ENCODE data around the gene ZNF563. TPM values are rescaled to one million over a fixed set of nuclear protein-coding genes. Genes with fewer than 3 reads are reported as not detected.

The ZNF563 gene
- total RNA-seq, 1 experiment from 2014 or later: not detected

DNA sequence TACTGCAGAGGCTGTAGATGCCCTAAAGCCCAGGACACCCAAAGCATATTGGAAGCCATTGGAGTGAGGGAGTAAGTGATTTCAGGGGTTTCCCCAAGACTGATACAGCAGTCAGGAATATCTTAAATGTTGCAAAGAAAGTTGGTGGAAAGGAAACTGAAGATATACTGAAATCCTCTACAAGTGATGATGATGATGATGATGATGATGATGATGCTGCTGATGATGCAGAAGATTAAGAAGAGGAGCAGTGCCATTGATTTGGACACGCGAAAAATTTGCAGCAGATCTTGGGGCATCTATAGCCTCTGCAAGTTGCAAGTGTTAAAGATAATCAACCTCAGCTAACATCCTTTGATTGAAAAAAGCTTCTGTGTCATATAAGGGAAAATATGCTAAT lies 62.6 kb downstream of the ZNF563 start:
- POLR2A ChIA-PET: no interaction called here

More for the DNA sequence above, 62.6 kb downstream of the ZNF563 start:
- intact Hi-C loops (cut with micrococcal nuclease): no loop called here
- no peaks in the 10 kb centered on the region for H3K9me2 ChIP-seq (ENCODE audit: insufficient read depth)
- no peaks in the 10 kb centered on the region for H4K20me1 ChIP-seq (ENCODE audit: insufficient read depth)
- no peaks in the 10 kb centered on the region for H3K27me3 ChIP-seq (ENCODE audit: insufficient read depth, low read length)
- ATAC-seq (no peak), DNase-seq (ENCODE audit: low read depth, low spot score) (no peak)
- peaks cover 31 to 32% of the 10 kb centered on the region in 2 experiments; a peak in 3 of 4 replicates for H3K9me3 ChIP-seq (ENCODE audit: control insufficient read depth in 1 of 2, insufficient read depth in 1 of 2, low read depth in 1 of 2, low read length in 2 of 2)
- no TSS peak for BruUV-seq (replicated peaks)
- no peak overlapping the region for H2AFZ ChIP-seq (ENCODE audit: low read depth, low read length, poor library complexity, severe bottlenecking)
- no peaks in the 10 kb centered on the region for H3K4me1 ChIP-seq (ENCODE audit: control insufficient read depth in 1 of 2, insufficient read depth in 2 of 2, low read length in 2 of 2)
- H3K4me3 ChIP-seq (replicated peaks in 1 of 2; ENCODE audit: low read depth in 1 of 2, low read length in 2 of 2): no peak overlapping the region
- CTCF ChIA-PET: no interaction called here
- no peak overlapping the region for H3K4me2 ChIP-seq (ENCODE audit: low read length)
- H3K36me3 ChIP-seq (ENCODE audit: control insufficient read depth in 1 of 2, insufficient read depth in 2 of 2, low read length in 2 of 2): peaks cover 0 to 14% of the 10 kb centered on the region in 2 experiments; a peak in 1 of 4 replicates
- no peak for TF ChIP-seq RAD21 (IDR thresholded peaks at IDR 0.05; ENCODE audit: low read depth)
- no peak for TF ChIP-seq EZH2phosphoT487 (IDR thresholded peaks at IDR 0.05; ENCODE audit: borderline replicate concordance)
- no peak for TF ChIP-seq JUND (IDR thresholded peaks at IDR 0.05)
- TF ChIP-seq EGR1 (IDR thresholded peaks at IDR 0.05; ENCODE audit: low read depth): no peak
- TF ChIP-seq TCF7L2 (IDR thresholded peaks at IDR 0.05; ENCODE audit: borderline replicate concordance, extremely low read depth, insufficient read depth, insufficient read length): no peak
- no peak for TF ChIP-seq FOSL1 (IDR thresholded peaks at IDR 0.05; ENCODE audit: low read depth)
- no peak for TF ChIP-seq CEBPB (IDR thresholded peaks at IDR 0.05; ENCODE audit: low read depth)
- TF ChIP-seq, protein P1, sequence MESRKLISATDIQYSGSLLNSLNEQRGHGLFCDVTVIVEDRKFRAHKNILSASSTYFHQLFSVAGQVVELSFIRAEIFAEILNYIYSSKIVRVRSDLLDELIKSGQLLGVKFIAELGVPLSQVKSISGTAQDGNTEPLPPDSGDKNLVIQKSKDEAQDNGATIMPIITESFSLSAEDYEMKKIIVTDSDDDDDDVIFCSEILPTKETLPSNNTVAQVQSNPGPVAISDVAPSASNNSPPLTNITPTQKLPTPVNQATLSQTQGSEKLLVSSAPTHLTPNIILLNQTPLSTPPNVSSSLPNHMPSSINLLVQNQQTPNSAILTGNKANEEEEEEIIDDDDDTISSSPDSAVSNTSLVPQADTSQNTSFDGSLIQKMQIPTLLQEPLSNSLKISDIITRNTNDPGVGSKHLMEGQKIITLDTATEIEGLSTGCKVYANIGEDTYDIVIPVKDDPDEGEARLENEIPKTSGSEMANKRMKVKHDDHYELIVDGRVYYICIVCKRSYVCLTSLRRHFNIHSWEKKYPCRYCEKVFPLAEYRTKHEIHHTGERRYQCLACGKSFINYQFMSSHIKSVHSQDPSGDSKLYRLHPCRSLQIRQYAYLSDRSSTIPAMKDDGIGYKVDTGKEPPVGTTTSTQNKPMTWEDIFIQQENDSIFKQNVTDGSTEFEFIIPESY (IDR thresholded peaks at IDR 0.05; ENCODE audit: extremely low read depth, insufficient replicate concordance, low read length): no peak
- TF ChIP-seq EZH2 (IDR thresholded peaks at IDR 0.05): no peak
- no peak for TF ChIP-seq YY1 (IDR thresholded peaks at IDR 0.05; ENCODE audit: extremely low read depth, insufficient replicate concordance, low read depth, low read length)
- TF ChIP-seq SP1 (IDR thresholded peaks at IDR 0.05; ENCODE audit: low read depth): no peak
- no peak for TF ChIP-seq ZFX (IDR thresholded peaks at IDR 0.05)
- TF ChIP-seq, protein P2, sequence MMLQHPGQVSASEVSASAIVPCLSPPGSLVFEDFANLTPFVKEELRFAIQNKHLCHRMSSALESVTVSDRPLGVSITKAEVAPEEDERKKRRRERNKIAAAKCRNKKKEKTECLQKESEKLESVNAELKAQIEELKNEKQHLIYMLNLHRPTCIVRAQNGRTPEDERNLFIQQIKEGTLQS (IDR thresholded peaks at IDR 0.05): no peak
- no peak for TF ChIP-seq POLR2A (IDR thresholded peaks at IDR 0.05; ENCODE audit: borderline replicate concordance, extremely low read depth, insufficient read depth, insufficient read length)
- H3K9ac ChIP-seq (ENCODE audit: low read length): no peak overlapping the region
- no peak overlapping the region for H3K27ac ChIP-seq (ENCODE audit: low read depth, low read length)
- H3K79me2 ChIP-seq (ENCODE audit: insufficient read depth, low read length): no peaks in the 10 kb centered on the region
- RAD21 ChIA-PET (ENCODE audit: low non-redundant PET in 1 of 2, low total read pairs in 2 of 2, uncharacterized antibody in 2 of 2, unreplicated experiment in 2 of 2): no interaction called here

Other genes with a start within 250 kb of the ZNF563 start
- gene ZNF20, start 193.3 kb downstream of the ZNF563 start, total RNA-seq (2021; ENCODE audit: unreplicated experiment): 1.0 TPM
- not detected for gene ZNF625, start 176.9 kb downstream of the ZNF563 start, total RNA-seq (2021; ENCODE audit: unreplicated experiment)
- gene ZNF136, start 170.5 kb downstream of the ZNF563 start, total RNA-seq (2021; ENCODE audit: unreplicated experiment): 4.0 TPM
- gene ZNF44, start 38.8 kb downstream of the ZNF563 start, total RNA-seq (2021; ENCODE audit: unreplicated experiment): 3.6 TPM
- not detected for gene ZNF442, start 32.0 kb upstream of the ZNF563 start, total RNA-seq (2021; ENCODE audit: unreplicated experiment)
- gene ZNF799, start 67.6 kb upstream of the ZNF563 start, total RNA-seq (2021; ENCODE audit: unreplicated experiment): 3.6 TPM
- 2.9 TPM for gene ZNF443, start 107.4 kb upstream of the ZNF563 start, total RNA-seq (2021; ENCODE audit: unreplicated experiment)
- not detected for gene ZNF709, start 151.2 kb upstream of the ZNF563 start, total RNA-seq (2021; ENCODE audit: unreplicated experiment)
- 6.1 TPM for gene ZNF564, start 217.8 kb upstream of the ZNF563 start, total RNA-seq (2021; ENCODE audit: unreplicated experiment)

Measured in HCT116 (cell line).